K562 (cell line): ENCODE results near the gene RNF112. TPM values are rescaled to one million over a fixed set of nuclear protein-coding genes. Genes with fewer than 3 reads are reported as not detected.

Experiments
- ATAC-seq: fragments of 200-7000 bp; cut with Tn5 transposase; 3 replicates; pipeline ENCODE4 v1.9.1; 2020; ENCODE audit warnings: moderate library complexity
- BruUV-seq: library from RNA; stranded (reverse); fragments of 400-500 nt; replicated peaks from 2 replicates; lab custom pipeline; 2021; lab: Mats Ljungman, UMichigan
- CTCF ChIA-PET: fragments of 300-600 bp; formaldehyde crosslinking; extraction: SDS; loops from one replicate; lab custom pipeline; 2021; ENCODE audit warnings: low intra/inter-chr PET ratio; lab: Yijun Ruan, JAX
- POLR2A ChIA-PET: fragments of 300-600, 350-650 bp; sonication (Branson Sonifier 250); formaldehyde crosslinking; extraction: SDS; loops from one replicate; lab custom pipeline; 2021; ENCODE audit warnings: antibody characterized with exemption, inconsistent platforms; lab: Yijun Ruan, JAX
- DNase-seq, 4 experiments: peaks; one replicate each; pipeline versions ENCODE4 v3.0.0 to v3.0.0-alpha.2; 2011 to 2018; ENCODE audit warnings: low spot score in 3 of 4, mixed read lengths in 3 of 4; ENCODE audit errors: extremely low read depth in 1 of 4
- FAIRE-seq: peaks from 2 replicates; lab custom pipeline; 2011; peaks lifted over from hg19 to GRCh38; lab: Jason Lieb, UNC
- H2AFZ ChIP-seq: 2 replicates; pipeline ENCODE4 v1.6.0; 2011; ENCODE audit warnings: low read depth, low read length, control low read depth, inconsistent platforms
- H3K27ac ChIP-seq: fragments of 200-600 bp; 3 replicates; pipeline ENCODE4 v1.8.0; 2011; ENCODE audit warnings: low read depth, mild to moderate bottlenecking, control low read depth, inconsistent platforms, low read length, moderate library complexity, mixed read lengths; ENCODE audit errors: extremely low read depth
- H3K27me3 ChIP-seq, 2 experiments: fragments of 300-600 bp in 1 of 2; 2 replicates in 1 of 2; 3 replicates in 1 of 2; pipeline versions ENCODE4 v1.6.0 to v1.8.0; 2011; ENCODE audit warnings: inconsistent platforms in 2 of 2, low read length in 2 of 2, mild to moderate bottlenecking in 1 of 2, mixed read lengths in 1 of 2, moderate library complexity in 1 of 2; ENCODE audit not compliant: control insufficient read depth in 2 of 2, insufficient read depth in 2 of 2
- H3K36me3 ChIP-seq: fragments of 300-600 bp; 3 replicates; pipeline ENCODE4 v1.8.0; 2011; ENCODE audit warnings: mild to moderate bottlenecking, low read length, inconsistent platforms; ENCODE audit not compliant: control insufficient read depth, insufficient read depth
- H3K4me1 ChIP-seq, 2 experiments: fragments of 200-600 bp in 1 of 2; replicated peaks in 1 of 2; 2 replicates in 1 of 2; 3 replicates in 1 of 2; pipeline versions ENCODE4 v1.5.1 to v1.8.0; 2011; ENCODE audit warnings: inconsistent platforms in 2 of 2, low read length in 2 of 2, mild to moderate bottlenecking in 1 of 2, mixed read lengths in 1 of 2, moderate library complexity in 1 of 2; ENCODE audit not compliant: control insufficient read depth in 2 of 2, insufficient read depth in 2 of 2
- H3K4me2 ChIP-seq: 2 replicates; pipeline ENCODE4 v1.6.1; 2011; ENCODE audit warnings: low read length, control low read depth, inconsistent platforms, mixed read lengths; ENCODE audit not compliant: insufficient read depth
- H3K4me3 ChIP-seq: fragments of 200-600 bp; sonication (generic), shearing (Covaris generic); 2 replicates; pipeline ENCODE4 v1.5.1; 2016; ENCODE audit warnings: control low read depth, inconsistent platforms
- H3K79me2 ChIP-seq: fragments of 200-600 bp; 3 replicates; pipeline ENCODE4 v1.8.0; 2011; ENCODE audit warnings: low read length, inconsistent platforms; ENCODE audit not compliant: control insufficient read depth, insufficient read depth
- H3K9ac ChIP-seq, 2 experiments: 2 replicates each; pipeline versions ENCODE4 v1.6.0 to v1.6.1; 2011; ENCODE audit warnings: low read depth in 2 of 2, low read length in 2 of 2, control low read depth in 1 of 2, inconsistent platforms in 1 of 2, mild to moderate bottlenecking in 1 of 2, mixed read lengths in 1 of 2; ENCODE audit not compliant: insufficient read depth in 1 of 2
- H3K9me1 ChIP-seq: one replicate; pipeline ENCODE4 v1.6.0; 2011; ENCODE audit warnings: inconsistent platforms, mild to moderate bottlenecking, low read length, moderate library complexity; ENCODE audit not compliant: control insufficient read depth, insufficient read depth
- H3K9me3 ChIP-seq: replicated peaks from 2 replicates; pipeline ENCODE4 v1.5.1; 2011; ENCODE audit warnings: low read depth, low read length, inconsistent platforms; ENCODE audit not compliant: control insufficient read depth, insufficient read depth
- H4K20me1 ChIP-seq: replicated peaks from 2 replicates; pipeline ENCODE4 v1.6.1; 2011; ENCODE audit warnings: low read length, inconsistent platforms, mixed read lengths; ENCODE audit not compliant: control insufficient read depth, insufficient read depth
- FOXJ2 ChIP-seq: fragments of 200-800 bp; sonication (Bioruptor generic); IDR thresholded peaks from 2 replicates; pipeline ENCODE4 v1.6.1; 2016; ENCODE audit warnings: missing genetic modification characterization, missing compliant biosample characterization
- LEF1 ChIP-seq: fragments of 450-650 bp; IDR thresholded peaks from 2 replicates; pipeline ENCODE4 v1.6.1; 2016; ENCODE audit warnings: mild to moderate bottlenecking
- TGIF2 ChIP-seq: sonication (generic); formaldehyde crosslinking; IDR thresholded peaks from 2 replicates; pipeline ENCODE4 v1.8.1; 2022; ENCODE audit warnings: mild to moderate bottlenecking, missing genetic modification reagents, moderate library complexity
- ZNF41 ChIP-seq: fragments of 250-450 bp; sonication (Bioruptor Pico); conservative IDR thresholded peaks from 2 replicates; pipeline ENCODE4 v1.4.0; 2020; ENCODE audit warnings: mild to moderate bottlenecking
- whole genome bisulfite sequencing: fragments of 100-300 bp; shearing (Covaris generic); methylation state at CpG from one replicate; pipeline ENCODE4 v1.1.6; 2016; ENCODE audit warnings: low coverage, mixed read lengths; ENCODE audit not compliant: insufficient coverage; ENCODE audit errors: missing lambda C conversion rate; 5-methylcytosine and 5-hydroxymethylcytosine counted together
- in situ Hi-C: fragments of 300-500 bp; cut with MboI; formaldehyde crosslinking; loops from 4 replicates; pipeline ENCODE4 v1.15.0; 2018; ENCODE audit warnings: inconsistent platforms, mixed read lengths
- intact Hi-C: fragments of 100-400 bp; cut with micrococcal nuclease; formaldehyde crosslinking; loops from 2 replicates; pipeline ENCODE4 v1.14.2; 2022
- polyA plus RNA-seq, 8 experiments: library from polyadenylated mRNA; depleted of rRNA in 4 of 8; stranded (reverse) in 5 of 8; unstranded in 3 of 8; fragments of >200 nt; fragmentation: Nextera tagmentation in 2 of 8; fragmentation: Illumina TruSeq in 1 of 8; extraction: Ambion mirVana in 2 of 8; extraction: Trizol in 1 of 8; gene quantifications; 2 replicates each; pipeline versions ENCODE4 v1.2.1 to v1.2.3, GENCODE V29; 2011 to 2014; ENCODE audit warnings: inconsistent platforms in 1 of 8, missing spikeins in 1 of 8
- total RNA-seq, 7 experiments: library from RNA; depleted of rRNA in 6 of 7; stranded (reverse); fragments of >200 nt in 6 of 7; fragmentation: Illumina TruSeq in 2 of 7; extraction: Trizol in 2 of 7; gene quantifications; 2 replicates each; pipeline versions ENCODE4 v1.2.1 to v1.2.3, GENCODE V29; 2011 to 2021; ENCODE audit warnings: low replicate concordance in 1 of 7
- TF ChIP-seq, protein P1 (sequence below): fragments of 450-650 bp; IDR thresholded peaks from 2 replicates; pipeline ENCODE4 v1.6.1; 2017; ENCODE audit warnings: antibody characterized with exemption

RNF112 gene
- total and polyA plus RNA-seq, 9 of the 15 experiments (the other 6 are each of a cell fraction or from before 2014, with no cell fraction given): 0.05 TPM; not detected in 8

DNA sequence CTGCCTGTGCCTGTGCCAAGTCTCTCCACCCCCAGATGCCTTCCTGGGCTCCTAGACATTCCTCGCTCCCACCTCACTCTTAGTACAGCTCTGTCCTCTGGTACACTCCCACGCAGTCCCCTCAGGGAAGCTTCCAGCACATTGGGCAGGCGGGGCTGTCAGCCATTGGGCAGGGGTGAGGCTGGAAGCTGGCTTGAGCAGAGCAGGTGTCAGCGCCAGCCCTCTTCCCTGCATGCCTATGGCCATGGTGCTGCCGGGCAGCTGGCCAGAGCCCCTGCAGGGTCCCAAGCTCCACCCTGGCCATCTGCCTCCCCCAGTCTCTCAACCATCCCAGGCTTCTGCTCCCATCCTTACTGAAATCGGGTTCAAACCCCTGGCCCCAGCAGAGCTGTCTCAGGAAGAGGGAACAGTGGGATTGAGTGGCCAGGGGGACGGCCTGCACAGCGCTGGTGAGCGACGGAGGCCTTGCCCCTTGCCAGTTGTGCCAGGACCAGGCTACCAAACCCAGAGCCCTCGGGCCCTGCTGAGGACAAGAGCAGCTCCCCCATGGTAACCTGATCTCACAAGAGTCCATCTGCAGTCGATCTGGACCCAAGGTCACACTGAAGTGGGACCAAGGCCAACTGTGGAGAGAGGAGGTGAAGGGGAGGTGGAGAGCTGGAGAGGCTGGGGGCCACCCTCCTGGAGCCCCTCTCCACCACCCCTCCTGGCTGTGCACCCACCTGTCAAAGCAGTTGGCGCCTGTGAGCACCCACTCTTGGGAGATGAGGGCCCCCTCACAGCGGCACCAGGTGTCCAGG, 46.1 kb upstream of the RNF112 start:
- Histone ChIP-seq H3K27me3 (no peaks in the 10 kb centered on the region), H3K36me3 (no peaks in the 10 kb centered on the region), H3K9me3 (no peaks in the 10 kb centered on the region), H3K4me2 (no peak overlapping the region), H3K9me1 (no peaks in the 10 kb centered on the region), H3K4me3 (no peak overlapping the region), H3K9ac (0 out of 4 replicates have a peak overlapping the region, but pooled peaks of 1 of the 2 experiments have one; percentile 17), H3K4me1 (peaks cover 6 to 24% of the 10 kb centered on the region in 2 experiments; a peak in 4 of 5 replicates), H2AFZ (no peak overlapping the region), H3K27ac (no peak overlapping the region), H3K79me2 (peaks cover 9% of the 10 kb centered on the region; the same call in 2 of the 3 replicates), H4K20me1 (no peaks in the 10 kb centered on the region)
- CTCF ChIA-PET: interaction anchor here (1.1 kb wide), 1 partner anchor 82 kb away, joined by 4 read pairs; no protein-coding TSS in a partner anchor
- DNase-seq (no peak), ATAC-seq (no peak), FAIRE-seq (no peak)
- TF ChIP-seq ZNF41 (no peak), LEF1 (no peak), TGIF2 (CRISPR knock-in tag) (no peak), FOXJ2 (tag) (no peak)
- TF ChIP-seq, protein P1, sequence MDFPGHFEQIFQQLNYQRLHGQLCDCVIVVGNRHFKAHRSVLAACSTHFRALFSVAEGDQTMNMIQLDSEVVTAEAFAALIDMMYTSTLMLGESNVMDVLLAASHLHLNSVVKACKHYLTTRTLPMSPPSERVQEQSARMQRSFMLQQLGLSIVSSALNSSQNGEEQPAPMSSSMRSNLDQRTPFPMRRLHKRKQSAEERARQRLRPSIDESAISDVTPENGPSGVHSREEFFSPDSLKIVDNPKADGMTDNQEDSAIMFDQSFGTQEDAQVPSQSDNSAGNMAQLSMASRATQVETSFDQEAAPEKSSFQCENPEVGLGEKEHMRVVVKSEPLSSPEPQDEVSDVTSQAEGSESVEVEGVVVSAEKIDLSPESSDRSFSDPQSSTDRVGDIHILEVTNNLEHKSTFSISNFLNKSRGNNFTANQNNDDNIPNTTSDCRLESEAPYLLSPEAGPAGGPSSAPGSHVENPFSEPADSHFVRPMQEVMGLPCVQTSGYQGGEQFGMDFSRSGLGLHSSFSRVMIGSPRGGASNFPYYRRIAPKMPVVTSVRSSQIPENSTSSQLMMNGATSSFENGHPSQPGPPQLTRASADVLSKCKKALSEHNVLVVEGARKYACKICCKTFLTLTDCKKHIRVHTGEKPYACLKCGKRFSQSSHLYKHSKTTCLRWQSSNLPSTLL: no peak
- WGBS: 35% methylated on average over 7 of the region's 14 CpGs
- intact Hi-C loops (no loop called here), in situ Hi-C loops (loop anchor here (5.0 to 10.0 kb wide), 2 partner anchors 82 to 400 kb away; no protein-coding TSS in a partner anchor)
- BruUV-seq: no TSS peak
- POLR2A ChIA-PET: interaction anchor here (1.0 to 2.4 kb wide), 3 partner anchors 9 to 13 kb away, joined by 3 to 9 read pairs (median 5); partner anchors contain the start of gene MAPK7
